Thoracic aorta (tissue), 2 donors: ENCODE measurements around the gene DYNLRB1. TPM values are rescaled to one million over a fixed set of nuclear protein-coding genes. Genes with fewer than 3 reads are reported as not detected.

Experiments
- ATAC-seq: fragments of 150-250 bp; one replicate; pipeline ENCODE4 v1.8.0; 2017; ENCODE audit warnings: low read depth; ENCODE audit not compliant: insufficient number of reproducible peaks, low FRiP score
- DNase-seq: peaks from one replicate; pipeline ENCODE4 v3.0.0-alpha.2; 2020; ENCODE audit warnings: low spot score
- H3K27ac ChIP-seq, 2 donors: fragments of 200-600 bp; sonication (generic); 1 replicate in 1 of 2; 2 replicates in 1 of 2; pipeline ENCODE4 v1.5.1; 2016; ENCODE audit warnings: mild to moderate bottlenecking in 2 of 2, moderate library complexity in 2 of 2
- H3K27me3 ChIP-seq: fragments of 200-600 bp; sonication (generic); replicated peaks from 2 replicates; pipeline ENCODE4 v1.6.0; 2016; ENCODE audit warnings: mild to moderate bottlenecking; ENCODE audit not compliant: insufficient read depth
- H3K36me3 ChIP-seq: fragments of 200-600 bp; sonication (generic); one replicate; pipeline ENCODE4 v1.5.1; 2016
- H3K4me1 ChIP-seq, 2 donors: fragments of 200-600 bp; sonication (generic); 1 replicate in 1 of 2; 2 replicates in 1 of 2; pipeline versions ENCODE4 v1.5.1 to v1.6.0; 2016; ENCODE audit warnings: low read depth in 2 of 2, mild to moderate bottlenecking in 1 of 2; ENCODE audit not compliant: control insufficient read depth in 1 of 2
- H3K4me3 ChIP-seq: fragments of 200-600 bp; sonication (generic); 2 replicates; pipeline ENCODE4 v1.5.1; 2016; ENCODE audit warnings: mild to moderate bottlenecking
- H3K9me3 ChIP-seq: fragments of 200-600 bp; sonication (generic); 2 replicates; pipeline ENCODE4 v1.5.1; 2016
- CTCF ChIP-seq: fragments of 200-600 bp; sonication (generic); IDR thresholded peaks from one replicate; pipeline ENCODE4 v1.5.1; 2019; ENCODE audit warnings: antibody characterized with exemption
- total RNA-seq, 2 donors: library from RNA; depleted of rRNA; stranded (reverse); fragments of >200 nt; gene quantifications; one replicate each; pipeline versions ENCODE4 v1.1.0 to v1.2.3, GENCODE V29; 2016

Gene DYNLRB1
- total RNA-seq, 2 donors from 2014 or later: 115 to 138 TPM

- Histone ChIP-seq H3K36me3 (peaks cover 9% of the 10 kb centered on the region), H3K4me3 (no peak overlapping the region), H3K4me1 (peaks cover 6 to 8% of the 10 kb centered on the region in 2 donors), H3K27me3 (no peaks in the 10 kb centered on the region), H3K9me3 (no peaks in the 10 kb centered on the region), H3K27ac (no peak overlapping the region)
- no peak for ATAC-seq
- TF ChIP-seq CTCF: no peak
- DNase-seq: no peak
Measured at GRCh38 chr20:34586488-34587163, 70.4 kb downstream of the DYNLRB1 start.

Other genes starting within 250 kb of the DYNLRB1 start
- 10 to 100 TPM; 38.7 to 71.8 TPM for gene AHCY, start 213.1 kb upstream of the DYNLRB1 start, total RNA-seq
- gene ITCH, start 153.1 kb upstream of the DYNLRB1 start, total RNA-seq: 10 to 100 TPM; 46.2 to 70.6 TPM
- 10 to 100 TPM; 39.2 to 79.6 TPM for gene MAP1LC3A, start 42.3 kb downstream of the DYNLRB1 start, total RNA-seq
- gene PIGU, start 160.7 kb downstream of the DYNLRB1 start, total RNA-seq: 10 to 100 TPM; 10.2 to 10.4 TPM
- 10 to 100 TPM; 14.4 to 27.7 TPM for gene TP53INP2, start 187.9 kb downstream of the DYNLRB1 start, total RNA-seq